NCI-H2171 (cell line): Measurements from ENCODE around the gene SLCO1B1.
"Not testable (repeated sequence)": the region's sequence is repeated elsewhere in the genome, so short reads cannot be mapped to it uniquely, and the experiment has no call there.

Experiments used
- DNase-seq: peaks from one replicate; lab custom pipeline; 2025; lab: John Stamatoyannopoulos, UW

Gene SLCO1B1

GRCh38 chr12:21130998-21131397, at the start of gene SLCO1B1:
Gene SLCO1B1 (plus strand): TSS chr12:21131194. CDS start chr12:21141575, 10,381 bp downstream.
- DNase-seq: no peak

GRCh38 chr12:21084753-21085152, 46.2 kb upstream of the SLCO1B1 start:
- not testable (repeated sequence) for DNase-seq

- no peak for DNase-seq
These were observed 19.3 kb upstream of the SLCO1B1 start for GRCh38 chr12:21111732-21112131.

GRCh38 chr12:21113266-21113665, 17.7 kb upstream of the SLCO1B1 start:
- DNase-seq: no peak

- DNase-seq: no peak
These were observed 13.0 kb upstream of the SLCO1B1 start for GRCh38 chr12:21117995-21118394.

- DNase-seq: no peak
These were observed 12.2 kb upstream of the SLCO1B1 start for GRCh38 chr12:21118760-21119159.

- DNase-seq: no peak
These were observed 1.6 kb upstream of the SLCO1B1 start for GRCh38 chr12:21129351-21129750.

- DNase-seq: no peak
These were observed 1.1 kb upstream of the SLCO1B1 start for GRCh38 chr12:21129906-21130305.

GRCh38 chr12:21137318-21137999, 6.5 kb downstream of the SLCO1B1 start:
- not testable (repeated sequence) for DNase-seq

- DNase-seq: no peak
These were observed 7.0 kb downstream of the SLCO1B1 start for GRCh38 chr12:21138016-21138415.

GRCh38 chr12:21144309-21144708, 13.3 kb downstream of the SLCO1B1 start:
- DNase-seq: no peak

- not testable (repeated sequence) for DNase-seq
These were observed 18.9 kb downstream of the SLCO1B1 start for GRCh38 chr12:21149861-21150260.

- DNase-seq: no peak
These were observed 20.2 kb downstream of the SLCO1B1 start for GRCh38 chr12:21151184-21151583.

GRCh38 chr12:21155522-21156351, 24.7 kb downstream of the SLCO1B1 start:
- DNase-seq: no peak

- DNase-seq: no peak
These were observed 34.1 kb downstream of the SLCO1B1 start for GRCh38 chr12:21165048-21165447.

GRCh38 chr12:21169878-21170472, 39.0 kb downstream of the SLCO1B1 start:
- DNase-seq: peak; percentile 85

- DNase-seq: no peak
These were observed 41.1 kb downstream of the SLCO1B1 start for GRCh38 chr12:21172079-21172478.

GRCh38 chr12:21183721-21184275, 52.8 kb downstream of the SLCO1B1 start:
- DNase-seq: no peak

- no peak for DNase-seq
These were observed 59.0 kb downstream of the SLCO1B1 start for GRCh38 chr12:21190016-21190415.

GRCh38 chr12:21214433-21214832, 83.4 kb downstream of the SLCO1B1 start:
- not testable (repeated sequence) for DNase-seq

GRCh38 chr12:21219206-21219605, 88.2 kb downstream of the SLCO1B1 start:
- no peak for DNase-seq

- DNase-seq: no peak
These were observed 89.3 kb downstream of the SLCO1B1 start for GRCh38 chr12:21220266-21220665.

- no peak for DNase-seq
These were observed 90.1 kb downstream of the SLCO1B1 start for GRCh38 chr12:21221072-21221471.
